HG03108 (cell line): Measurements from ENCODE around the gene CREBL2.
A peak's percentile ranks its signal among the peaks of the same experiment; 100 is the strongest.
"Not testable (repeated sequence)": the region's sequence is repeated elsewhere in the genome, so short reads cannot be mapped to it uniquely, and the experiment has no call there.

Experiments used
- ATAC-seq: cut with Tn5 transposase; IDR thresholded peaks from one replicate; pipeline ENCODE4 v1.9.1; 2021; ENCODE audit warnings: moderate library complexity; ENCODE audit not compliant: unreplicated experiment

The CREBL2 gene

DNA sequence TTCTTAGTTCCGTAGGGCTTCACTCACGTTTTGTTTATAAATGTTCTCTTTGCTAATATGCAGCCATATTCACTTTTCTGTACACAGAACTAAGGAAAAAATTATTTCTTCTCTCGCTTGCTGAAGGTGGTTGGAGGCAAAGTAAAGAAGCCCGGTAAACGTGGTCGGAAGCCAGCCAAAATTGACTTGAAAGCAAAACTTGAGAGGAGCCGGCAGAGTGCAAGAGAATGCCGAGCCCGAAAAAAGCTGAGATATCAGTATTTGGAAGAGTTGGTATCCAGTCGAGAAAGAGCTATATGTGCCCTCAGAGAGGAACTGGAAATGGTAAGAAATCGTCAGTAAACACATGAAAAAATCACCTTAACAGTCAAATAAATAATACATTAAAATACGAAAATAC lies 24.0 kb downstream of the CREBL2 start:
- ATAC-seq: no peak

DNA sequence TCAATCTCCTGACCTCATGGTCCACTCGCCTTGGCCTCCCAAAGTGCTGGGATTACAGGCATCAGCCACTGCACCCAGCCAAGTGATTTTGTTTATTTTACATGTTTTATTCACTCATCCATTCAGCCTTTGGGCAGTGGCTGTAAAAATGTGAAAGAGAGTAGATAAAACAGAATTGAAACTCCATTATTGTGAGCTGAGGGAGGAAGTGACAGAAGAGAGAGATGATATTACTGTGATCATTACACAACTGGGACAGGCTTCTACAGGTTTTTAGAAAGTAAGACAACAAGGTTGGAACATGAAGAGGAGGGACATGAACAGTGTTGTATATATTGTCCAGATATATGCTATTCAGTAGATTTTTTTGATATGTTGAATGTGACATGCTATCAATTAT lies 25.0 kb downstream of the CREBL2 start:
- peak; percentile 58 for ATAC-seq

DNA sequence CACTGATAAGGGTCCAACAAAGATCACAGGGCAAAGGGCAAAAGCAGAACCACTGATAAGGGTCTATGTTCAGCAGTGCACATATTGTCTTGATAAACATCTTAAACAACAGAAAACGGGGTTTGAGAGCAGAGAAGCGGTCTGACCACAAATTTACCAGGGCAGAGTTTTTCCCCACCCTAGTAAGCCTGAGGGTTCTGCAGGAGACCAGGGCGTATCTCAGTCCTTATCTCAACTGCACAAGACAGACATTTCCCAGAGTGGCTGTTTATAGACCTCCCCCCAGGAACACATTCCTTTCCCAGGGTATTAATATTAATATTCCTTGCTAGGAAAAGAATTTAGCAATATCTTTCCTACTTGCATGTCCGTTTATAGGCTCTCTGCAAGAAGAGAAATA lies 28.3 kb downstream of the CREBL2 start:
- ATAC-seq: not testable (repeated sequence)

DNA sequence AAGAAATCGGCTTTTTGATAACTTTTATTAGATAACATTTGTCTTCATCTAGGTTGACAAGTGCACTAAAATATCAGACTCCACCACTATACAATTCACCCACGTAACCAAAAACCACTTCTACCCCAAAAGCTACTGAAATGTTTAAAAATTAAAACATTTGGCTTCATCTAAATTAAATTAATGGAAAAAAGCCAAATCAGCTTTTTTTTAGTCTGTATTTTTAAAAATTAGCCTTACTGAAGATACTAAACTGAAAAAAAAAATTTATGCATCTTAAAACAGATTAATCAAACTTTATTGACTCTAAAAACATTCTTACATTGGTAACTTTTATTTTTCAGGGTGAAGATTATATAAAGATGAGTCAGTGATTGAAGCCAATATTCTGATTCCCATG lies 30.0 kb downstream of the CREBL2 start:
- ATAC-seq: no peak

DNA sequence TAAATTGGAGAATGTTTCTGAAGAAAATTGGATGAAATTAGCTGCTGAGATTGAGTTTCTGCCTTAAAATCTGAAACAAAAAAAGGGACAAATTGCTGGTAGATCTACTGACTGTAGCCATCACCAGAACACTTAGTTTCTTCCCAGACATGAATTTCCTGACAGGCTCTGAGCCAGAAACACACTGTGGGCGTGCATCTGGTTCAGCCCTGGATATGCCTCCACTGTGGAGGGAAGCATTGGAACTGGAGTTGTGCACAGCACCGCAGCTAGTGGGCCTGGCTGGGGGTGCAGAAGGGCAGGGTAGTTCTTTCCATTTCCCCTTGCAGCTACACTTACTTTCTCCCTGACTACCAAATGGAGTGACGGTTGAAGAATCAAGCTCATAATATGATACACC lies 31.2 kb downstream of the CREBL2 start:
- no peak for ATAC-seq

DNA sequence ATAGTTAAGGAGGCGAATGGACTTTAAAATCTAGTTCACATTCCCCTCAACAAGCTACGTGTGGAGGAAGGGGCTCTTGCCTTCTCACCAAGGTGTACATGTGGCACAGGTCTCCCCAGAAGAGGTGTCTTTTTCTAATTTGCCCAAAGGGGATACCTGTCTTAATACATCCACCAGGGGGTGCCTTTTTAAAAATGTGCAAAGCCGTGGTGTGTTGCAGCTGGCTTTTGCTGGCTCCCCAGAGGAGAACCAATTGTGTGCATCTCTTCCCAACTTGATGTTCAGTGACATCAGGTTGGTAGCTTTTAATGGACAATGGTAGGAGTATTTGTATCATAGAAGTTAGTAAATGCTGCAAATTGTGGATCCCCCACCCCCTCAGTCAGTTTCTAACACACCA lies 33.8 kb downstream of the CREBL2 start:
- ATAC-seq: no peak

DNA sequence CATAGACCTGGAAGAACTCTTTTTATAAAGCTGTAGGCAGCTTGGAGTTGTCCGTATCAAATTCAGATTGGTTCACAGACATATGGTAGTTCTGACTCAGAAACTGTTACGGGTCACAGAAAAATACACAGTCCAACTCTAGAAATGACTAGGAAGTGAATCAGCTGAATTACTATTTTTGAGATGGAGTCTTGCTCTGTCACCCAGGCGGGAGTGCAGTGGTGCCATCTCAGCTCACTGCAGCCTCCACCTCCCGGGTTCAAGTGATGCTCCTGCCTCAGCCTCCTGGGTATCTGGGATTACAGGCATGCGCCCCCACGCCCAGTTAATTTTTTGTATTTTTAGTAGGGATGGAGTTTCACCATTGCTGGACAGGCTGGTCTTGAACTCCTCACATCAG lies 34.3 kb downstream of the CREBL2 start:
- peak; percentile 63 for ATAC-seq

DNA sequence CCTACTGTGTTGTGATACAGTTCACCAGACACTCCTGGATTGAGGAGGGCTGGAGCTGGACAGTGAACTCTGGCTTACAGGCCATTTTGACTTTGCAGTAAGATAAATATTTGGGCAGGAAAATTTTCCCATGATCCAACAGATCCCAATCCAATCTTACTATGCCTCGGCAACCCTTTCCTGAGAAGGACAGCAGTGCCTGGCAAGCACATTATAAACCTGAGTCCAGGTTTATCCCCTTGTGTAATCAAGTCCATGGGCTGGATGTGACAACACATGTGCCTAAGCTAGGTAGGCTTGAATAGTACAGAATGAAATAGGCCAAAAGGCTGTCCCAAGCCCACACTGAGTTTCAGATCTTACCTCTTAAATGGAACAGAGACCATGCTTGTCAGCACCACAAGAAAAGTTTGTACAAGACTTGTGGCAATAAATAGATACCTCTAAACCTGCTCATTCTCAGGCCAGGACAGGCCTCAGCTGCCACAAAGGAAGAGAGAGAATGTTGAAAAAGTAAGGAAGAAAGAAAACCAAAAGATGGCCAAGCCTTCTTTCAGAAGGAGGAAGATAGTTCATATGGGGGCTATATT lies 34.9 kb downstream of the CREBL2 start:
- no peak for ATAC-seq

DNA sequence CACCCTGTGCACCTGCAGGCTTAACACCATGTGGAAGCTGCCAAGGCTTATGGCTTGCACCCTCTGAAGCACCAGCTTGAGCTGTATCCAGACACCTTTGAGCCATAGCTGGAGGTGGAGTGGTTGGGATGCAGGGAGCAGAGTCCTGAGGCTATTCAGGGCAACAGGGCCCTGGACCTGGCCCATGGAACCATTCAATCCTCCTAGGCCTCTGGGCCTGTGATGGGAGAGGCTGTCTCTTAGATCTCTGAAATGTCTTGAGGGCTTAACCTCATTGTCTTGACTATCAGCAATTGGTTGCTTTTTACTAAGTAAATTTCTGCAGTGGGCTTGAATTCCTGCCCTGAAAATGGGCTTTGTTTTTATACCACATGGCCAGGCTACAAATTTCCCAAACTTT lies 36.6 kb downstream of the CREBL2 start:
- ATAC-seq: no peak

DNA sequence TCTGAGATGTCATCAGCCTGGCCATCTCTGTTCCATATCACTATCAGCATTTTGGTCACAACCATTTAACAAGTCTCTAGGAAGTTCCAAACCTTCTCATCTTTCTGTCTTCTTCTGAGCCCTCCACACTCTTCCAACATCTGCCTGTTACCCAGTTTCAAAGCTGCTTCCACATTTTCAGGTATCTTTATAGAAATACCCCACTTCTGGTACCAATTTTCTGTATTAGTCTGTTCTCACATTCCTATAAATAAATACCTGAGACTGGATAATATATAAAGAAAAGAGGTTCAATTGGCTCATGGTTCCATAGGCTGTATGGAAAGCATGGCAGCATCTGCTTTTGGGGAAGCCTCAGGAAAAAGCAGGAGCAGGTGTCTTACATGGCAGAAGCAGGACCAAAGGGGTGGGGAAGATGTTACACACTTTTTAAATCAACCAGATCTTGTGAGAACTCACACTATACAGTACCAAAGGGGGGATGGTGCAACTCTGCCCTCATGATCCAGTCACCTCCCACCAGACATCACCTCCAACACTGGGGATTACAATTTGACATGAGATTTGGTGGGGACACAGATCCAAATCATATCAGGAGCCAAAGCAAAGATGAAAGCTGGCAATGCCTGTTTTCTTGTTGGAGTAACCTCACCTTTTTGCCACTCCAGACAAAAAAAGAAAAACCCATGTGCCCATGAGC lies 37.4 kb downstream of the CREBL2 start:
- no peak for ATAC-seq

DNA sequence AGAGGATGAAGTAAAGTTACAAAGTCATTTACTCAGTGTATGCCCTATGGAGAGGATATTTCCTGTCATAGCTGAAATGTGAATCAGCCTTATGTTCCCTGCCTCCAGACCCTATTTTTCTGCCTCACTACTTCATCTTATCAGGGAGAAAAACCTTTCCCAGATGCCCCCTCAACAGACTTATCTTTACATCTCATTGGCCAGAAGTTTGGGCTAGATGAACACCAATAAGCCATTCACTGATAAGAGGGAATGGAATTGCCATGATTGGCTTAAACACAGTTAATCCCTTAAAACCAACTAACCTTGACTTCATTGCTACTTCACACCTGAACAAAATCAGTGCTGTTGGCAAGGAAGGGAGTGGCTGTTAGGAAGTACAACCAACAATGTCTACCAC lies 40.1 kb downstream of the CREBL2 start:
- ATAC-seq: no peak

DNA sequence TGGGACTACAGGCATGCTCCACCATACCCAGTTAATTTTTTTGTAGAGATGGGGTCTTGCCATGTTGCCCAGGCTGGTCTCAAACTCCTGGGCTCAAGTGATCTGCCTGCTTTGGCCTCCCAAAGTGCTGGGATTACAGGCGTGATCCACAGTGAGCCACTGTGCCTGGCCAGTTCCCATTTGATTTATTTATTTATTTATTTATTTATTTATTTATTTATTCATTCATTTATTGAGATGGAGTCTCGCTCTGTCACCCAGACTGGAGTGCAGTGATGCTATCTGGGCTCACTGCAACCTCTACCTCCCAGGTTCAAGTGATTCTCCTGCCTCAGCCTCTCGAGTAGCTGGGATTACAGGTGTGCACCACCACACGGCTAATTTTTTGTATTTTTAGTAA lies 41.0 kb downstream of the CREBL2 start:
- not testable (repeated sequence) for ATAC-seq

DNA sequence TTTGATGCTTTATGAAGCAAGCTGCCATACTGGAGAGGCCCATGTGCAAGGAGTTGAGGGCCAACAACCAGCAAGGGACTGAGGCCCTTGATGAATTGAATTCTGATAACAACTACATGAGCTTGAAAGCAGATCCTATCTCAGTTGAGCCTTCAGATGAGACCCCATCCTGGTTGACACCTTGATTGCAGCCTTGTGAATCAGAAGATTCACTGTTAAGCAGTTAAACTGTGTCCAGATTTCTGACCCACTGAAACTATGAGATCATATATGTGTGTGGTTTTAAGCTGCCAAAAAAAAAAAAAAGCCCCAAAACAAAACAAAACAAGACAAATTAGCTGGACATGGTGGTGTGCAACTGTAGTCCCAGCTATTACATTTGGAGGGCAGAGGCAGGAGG lies 42.2 kb downstream of the CREBL2 start:
- ATAC-seq: no peak

DNA sequence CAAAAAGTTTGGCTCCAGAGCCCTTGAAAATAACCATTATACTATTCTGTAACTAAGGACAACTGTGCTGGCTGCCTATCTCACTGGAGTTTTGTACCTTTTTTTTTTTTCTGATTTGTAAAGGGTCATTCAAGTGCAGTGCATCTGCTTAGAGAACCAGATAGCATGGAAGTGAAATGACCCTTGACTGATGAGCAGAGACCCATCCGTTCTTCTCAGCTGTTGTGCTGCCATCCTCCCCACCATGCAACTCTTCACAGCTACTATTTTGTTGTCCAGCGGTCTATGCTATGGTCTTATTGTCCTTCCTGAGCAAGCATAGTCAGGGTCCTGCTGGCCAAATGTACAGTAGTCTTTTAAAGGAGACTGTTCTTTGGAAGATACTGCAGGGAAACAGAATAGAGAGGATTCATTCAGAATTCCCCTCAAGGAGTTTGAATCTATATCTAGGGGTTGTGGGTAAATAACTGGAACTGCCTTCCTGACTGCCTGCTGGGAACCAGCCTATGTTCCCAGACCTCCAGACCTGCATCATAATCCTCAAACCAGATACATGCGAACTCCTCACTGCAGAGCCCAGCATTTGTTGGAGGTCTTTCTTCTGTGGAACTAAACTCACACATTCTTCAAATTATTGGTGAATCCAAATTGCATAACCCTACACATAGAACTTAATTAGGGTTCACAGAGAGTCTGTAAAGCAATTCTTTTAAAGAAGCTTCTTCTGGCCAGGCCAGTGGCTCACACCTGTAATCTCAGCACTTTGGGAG lies 43.2 kb downstream of the CREBL2 start:
- ATAC-seq: no peak

DNA sequence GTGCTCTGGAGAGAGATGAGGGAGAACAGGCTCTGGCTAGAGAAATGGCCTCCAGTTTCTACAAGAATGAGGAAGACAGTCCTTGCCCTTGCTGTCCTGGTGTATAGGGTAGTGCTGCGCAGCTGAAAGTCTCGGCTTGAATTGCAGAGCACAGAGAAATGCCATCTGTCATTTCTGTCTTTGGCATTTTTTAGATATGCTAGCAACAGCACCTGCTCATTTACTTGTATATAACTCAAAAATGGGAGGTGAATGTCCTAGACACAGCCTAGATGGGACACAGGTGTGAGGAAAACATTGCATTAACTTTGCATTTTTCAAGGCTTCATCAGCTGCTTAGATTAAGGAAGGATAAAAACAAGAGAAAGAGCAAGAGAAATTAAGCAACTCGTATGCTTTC lies 48.5 kb downstream of the CREBL2 start:
- no peak for ATAC-seq

DNA sequence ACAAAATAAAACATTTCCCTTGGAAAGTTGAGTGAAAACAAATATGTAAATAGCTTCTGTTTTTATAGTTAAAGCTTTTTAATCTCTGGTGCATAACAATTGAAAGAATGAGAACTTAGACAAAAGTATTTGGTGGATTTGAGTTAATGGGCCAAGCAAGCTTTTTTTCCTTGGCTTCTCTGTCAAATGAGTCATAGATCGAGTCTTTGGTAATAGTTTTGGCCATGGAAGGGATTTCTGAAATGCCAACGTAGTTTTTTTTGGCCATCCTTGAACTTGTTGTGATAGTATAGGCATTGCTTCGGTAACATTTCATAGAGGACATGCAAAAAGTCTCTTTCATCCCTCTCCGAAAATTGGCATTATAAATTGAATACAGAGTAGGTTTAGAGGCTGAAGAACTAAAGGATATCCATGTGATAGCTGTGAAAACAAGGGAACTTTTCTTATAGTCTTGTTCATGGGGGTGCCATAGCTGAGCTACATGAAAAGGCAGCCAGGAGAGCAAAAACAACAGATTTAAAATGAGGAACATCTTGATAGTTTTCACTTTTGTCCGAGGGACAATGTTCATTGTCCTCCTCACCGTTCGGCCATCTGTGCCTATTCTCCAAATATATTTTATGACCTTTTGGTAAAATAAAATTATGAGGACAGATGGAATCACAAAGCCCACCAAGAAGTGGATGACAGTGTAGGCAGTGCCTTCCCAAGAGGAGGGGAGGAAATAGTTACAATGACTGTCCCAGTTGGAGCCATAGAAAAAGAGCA lies 49.6 kb downstream of the CREBL2 start:
- no peak for ATAC-seq

DNA sequence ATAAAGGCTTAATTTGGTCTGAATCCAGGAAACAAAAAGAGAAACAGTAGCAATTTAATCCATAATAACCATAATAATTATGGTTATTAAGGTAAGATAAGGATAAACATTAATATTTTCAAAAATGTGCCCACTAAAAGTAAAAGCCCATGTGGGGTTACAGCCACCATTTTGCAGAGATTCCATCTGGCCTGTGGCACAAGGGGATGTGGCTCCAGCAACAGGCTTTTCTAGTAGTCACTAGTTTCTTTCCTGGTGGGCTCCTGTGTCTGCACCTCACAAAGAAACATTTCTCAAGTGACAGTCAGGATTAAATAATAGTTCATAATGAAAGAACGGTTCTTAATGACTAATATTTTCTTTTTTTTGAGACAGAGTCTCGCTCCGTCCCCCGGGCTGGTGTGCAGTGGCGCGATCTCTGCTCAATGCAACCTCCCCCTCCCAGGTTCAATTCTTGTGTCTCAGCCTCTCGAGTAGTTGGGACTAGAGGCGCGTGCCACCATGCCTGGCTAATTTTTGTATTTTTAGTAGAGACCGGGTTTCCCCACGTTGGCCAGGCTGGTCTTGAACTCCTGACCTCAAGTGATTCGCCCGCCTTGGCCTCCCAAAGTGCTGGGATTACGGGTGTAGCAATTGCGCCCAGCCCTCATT lies 52.1 kb downstream of the CREBL2 start:
- ATAC-seq: no peak

DNA sequence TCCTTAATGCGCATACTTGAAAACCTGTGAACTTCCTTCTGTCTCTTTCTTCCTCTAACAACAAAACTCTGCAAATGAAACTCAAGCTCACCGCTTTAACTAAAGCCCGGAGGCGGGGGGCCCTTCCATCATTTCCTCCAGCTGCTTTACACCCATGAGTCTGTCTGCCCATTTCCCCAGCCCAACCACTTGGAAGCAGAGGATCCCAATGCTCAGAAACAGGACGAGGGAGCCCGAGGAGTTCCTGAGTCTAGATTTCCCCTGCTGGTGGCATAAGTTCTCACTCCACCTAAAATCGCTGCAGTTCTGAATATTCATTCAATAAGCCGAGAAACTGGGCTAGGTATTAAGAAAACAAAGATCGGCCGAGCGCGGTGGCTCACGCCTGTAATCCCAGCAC lies 53.5 kb downstream of the CREBL2 start:
- no peak for ATAC-seq

DNA sequence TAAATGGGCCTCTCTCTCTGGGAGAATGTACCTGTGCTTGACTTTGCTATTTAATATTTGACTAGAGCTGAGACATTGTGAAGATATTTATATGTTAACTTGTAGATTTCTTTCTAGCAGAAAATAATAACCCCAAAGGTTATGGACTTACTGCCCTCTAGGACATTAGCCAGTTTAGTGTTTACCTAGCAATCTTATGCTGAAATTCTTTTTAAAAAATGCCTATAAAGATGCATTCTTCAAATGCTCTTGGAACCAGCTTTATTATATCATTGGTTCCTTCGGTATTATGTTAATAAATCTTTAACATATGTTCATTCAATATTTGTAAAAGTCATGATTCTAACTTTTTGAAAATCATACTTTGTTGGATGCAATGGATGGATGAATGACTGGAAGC lies 56.3 kb downstream of the CREBL2 start:
- ATAC-seq: no peak

DNA sequence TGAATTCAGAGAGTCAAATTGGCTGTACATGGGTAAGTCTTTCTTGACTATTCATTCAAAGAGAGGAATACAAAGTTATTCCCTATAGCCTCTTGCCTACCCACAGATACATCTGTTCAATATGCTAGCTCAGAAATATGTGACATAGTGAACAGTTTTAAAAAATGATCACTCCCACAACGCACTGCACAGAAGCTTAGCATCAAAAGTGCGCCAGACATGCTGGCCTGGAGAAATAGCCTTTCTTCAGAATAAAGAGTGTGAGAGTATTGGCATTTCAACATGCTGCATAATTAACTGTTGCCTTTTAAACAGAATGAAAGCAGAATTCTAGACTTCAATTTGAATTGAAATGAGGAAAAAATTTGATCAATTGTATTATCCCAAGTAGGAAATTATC lies 57.3 kb downstream of the CREBL2 start:
- no peak for ATAC-seq
